Nephron (organoid): Measurements from ENCODE around the gene PTPRG.

Source experiments
- H3K27ac Mint-ChIP-seq, 3 experiments: 2 replicates each; pipeline ENCODE4 v1.8.0; 2020; ENCODE audit warnings: mixed read lengths in 3 of 3, mild to moderate bottlenecking in 2 of 3, moderate library complexity in 1 of 3
- H3K27me3 Mint-ChIP-seq: 2 replicates; pipeline ENCODE4 v1.8.0; 2021; ENCODE audit warnings: low read depth, mild to moderate bottlenecking, moderate library complexity, mixed read lengths
- H3K36me3 Mint-ChIP-seq: 2 replicates; pipeline ENCODE4 v1.8.0; 2020; ENCODE audit warnings: low read depth, mixed read lengths
- H3K4me1 Mint-ChIP-seq: 2 replicates; pipeline ENCODE4 v1.8.0; 2020; ENCODE audit warnings: mixed read lengths
- H3K4me3 Mint-ChIP-seq, 3 experiments: 2 replicates each; pipeline ENCODE4 v1.8.0; 2020; ENCODE audit warnings: mild to moderate bottlenecking in 3 of 3, mixed read lengths in 3 of 3, moderate library complexity in 2 of 3
- H3K9me3 Mint-ChIP-seq: 2 replicates; pipeline ENCODE4 v1.8.0; 2020; ENCODE audit warnings: mixed read lengths
- TF ChIP-seq, protein P1 (sequence below), 3 experiments: fragments of 200-600 bp; sonication (generic); IDR thresholded peaks; one replicate each; pipeline ENCODE4 v1.5.0; 2021; ENCODE audit warnings: antibody characterized with exemption in 3 of 3; ENCODE audit not compliant: unreplicated experiment in 3 of 3

The PTPRG gene

DNA sequence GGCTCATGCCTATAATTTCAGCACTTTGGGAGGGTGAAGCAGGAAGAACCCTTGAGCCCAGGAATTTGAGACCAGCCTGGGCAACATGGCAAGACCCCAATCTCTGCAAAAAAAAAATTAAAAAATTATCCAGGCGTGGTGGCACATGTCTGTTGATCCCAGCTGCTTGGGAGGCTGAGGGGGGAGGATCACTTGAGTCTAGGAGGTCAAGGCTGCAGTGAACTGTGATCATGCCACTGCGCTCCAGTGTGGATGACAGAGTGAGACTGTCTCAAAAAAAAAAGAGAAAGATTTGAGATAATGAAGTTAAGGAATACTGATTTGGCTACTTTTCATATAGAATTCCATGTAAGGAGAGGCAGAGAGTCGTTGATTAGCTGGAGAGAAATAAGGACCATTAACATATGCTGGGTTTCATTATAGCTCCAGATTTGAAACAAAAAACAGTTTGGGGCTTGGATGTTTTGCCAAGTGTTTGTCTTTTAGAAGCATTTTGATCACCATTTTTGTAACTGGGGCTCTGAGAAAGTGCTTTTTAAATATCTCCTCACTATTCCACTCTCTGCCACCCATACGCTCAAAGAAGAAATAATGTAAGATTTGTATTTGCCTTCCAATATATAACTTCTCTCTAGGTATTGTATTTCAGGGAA lies 597.8 kb downstream of the PTPRG start:
- Mint-ChIP-seq H3K9me3 (no peaks in the 10 kb centered on the region), H3K27me3 (no peaks in the 10 kb centered on the region), H3K4me1 (peaks cover 22% of the 10 kb centered on the region), H3K4me3 (no peak overlapping the region), H3K36me3 (peaks cover 29% of the 10 kb centered on the region), H3K27ac (peak overlapping the region in 1 of 3 experiments; percentile 59)
- TF ChIP-seq, protein P1, sequence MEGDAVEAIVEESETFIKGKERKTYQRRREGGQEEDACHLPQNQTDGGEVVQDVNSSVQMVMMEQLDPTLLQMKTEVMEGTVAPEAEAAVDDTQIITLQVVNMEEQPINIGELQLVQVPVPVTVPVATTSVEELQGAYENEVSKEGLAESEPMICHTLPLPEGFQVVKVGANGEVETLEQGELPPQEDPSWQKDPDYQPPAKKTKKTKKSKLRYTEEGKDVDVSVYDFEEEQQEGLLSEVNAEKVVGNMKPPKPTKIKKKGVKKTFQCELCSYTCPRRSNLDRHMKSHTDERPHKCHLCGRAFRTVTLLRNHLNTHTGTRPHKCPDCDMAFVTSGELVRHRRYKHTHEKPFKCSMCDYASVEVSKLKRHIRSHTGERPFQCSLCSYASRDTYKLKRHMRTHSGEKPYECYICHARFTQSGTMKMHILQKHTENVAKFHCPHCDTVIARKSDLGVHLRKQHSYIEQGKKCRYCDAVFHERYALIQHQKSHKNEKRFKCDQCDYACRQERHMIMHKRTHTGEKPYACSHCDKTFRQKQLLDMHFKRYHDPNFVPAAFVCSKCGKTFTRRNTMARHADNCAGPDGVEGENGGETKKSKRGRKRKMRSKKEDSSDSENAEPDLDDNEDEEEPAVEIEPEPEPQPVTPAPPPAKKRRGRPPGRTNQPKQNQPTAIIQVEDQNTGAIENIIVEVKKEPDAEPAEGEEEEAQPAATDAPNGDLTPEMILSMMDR (IDR thresholded peaks at IDR 0.05; ENCODE audit: unreplicated experiment in 3 of 3) = no peak

DNA sequence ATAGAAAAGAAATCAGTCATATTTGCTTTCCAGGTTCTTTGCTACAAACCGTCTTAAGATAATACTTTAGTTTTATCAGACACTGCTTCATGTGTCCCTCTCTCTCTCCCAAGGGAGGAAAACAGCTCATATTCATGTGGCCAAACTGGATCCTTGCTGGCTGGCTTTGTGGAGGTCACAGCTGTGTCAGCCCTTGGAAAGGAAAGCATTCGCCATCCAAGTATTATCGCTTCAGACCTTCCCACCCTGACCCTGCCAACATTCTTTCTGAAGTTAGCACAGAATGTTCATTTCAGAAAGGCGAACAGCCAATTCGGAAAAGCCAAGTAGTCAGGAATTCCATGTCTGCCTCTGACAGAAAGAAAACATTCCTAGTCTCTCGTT lies 598.3 kb downstream of the PTPRG start:
- TF ChIP-seq, protein P1 (IDR thresholded peaks at IDR 0.05; ENCODE audit: unreplicated experiment in 3 of 3) = no peak
- peak overlapping the region in 1 of 3 experiments; percentile 59 for H3K27ac Mint-ChIP-seq
- H3K9me3 Mint-ChIP-seq = no peaks in the 10 kb centered on the region
- no peaks in the 10 kb centered on the region for H3K27me3 Mint-ChIP-seq
- peaks cover 22% of the 10 kb centered on the region for H3K4me1 Mint-ChIP-seq
- H3K4me3 Mint-ChIP-seq = no peak overlapping the region
- peaks cover 29% of the 10 kb centered on the region for H3K36me3 Mint-ChIP-seq

DNA sequence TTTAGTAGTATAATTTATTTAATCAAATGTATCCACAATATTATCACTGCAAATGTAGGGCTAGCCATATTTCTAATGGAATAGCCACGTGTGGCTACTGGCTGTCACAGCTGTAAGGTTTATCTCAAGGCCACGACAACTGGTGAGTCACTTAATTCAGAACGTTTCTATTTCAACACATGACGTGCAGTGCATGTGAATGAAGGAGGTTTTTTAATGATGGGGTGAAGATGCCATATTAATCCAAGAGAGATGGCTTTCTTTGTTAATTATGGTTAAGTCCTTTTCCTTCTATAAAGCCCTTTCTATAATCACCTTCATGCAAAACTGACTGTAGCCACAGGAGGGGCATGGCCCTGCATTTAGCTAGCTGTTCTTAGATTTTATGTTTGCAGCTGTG lies 600.0 kb downstream of the PTPRG start:
- no peak overlapping the region for H3K27ac Mint-ChIP-seq
- H3K4me3 Mint-ChIP-seq = no peak overlapping the region
- no peaks in the 10 kb centered on the region for H3K27me3 Mint-ChIP-seq
- H3K36me3 Mint-ChIP-seq = peaks cover 29% of the 10 kb centered on the region
- TF ChIP-seq, protein P1 (IDR thresholded peaks at IDR 0.05; ENCODE audit: unreplicated experiment in 3 of 3) = no peak
- peaks cover 22% of the 10 kb centered on the region for H3K4me1 Mint-ChIP-seq
- H3K9me3 Mint-ChIP-seq = no peaks in the 10 kb centered on the region

DNA sequence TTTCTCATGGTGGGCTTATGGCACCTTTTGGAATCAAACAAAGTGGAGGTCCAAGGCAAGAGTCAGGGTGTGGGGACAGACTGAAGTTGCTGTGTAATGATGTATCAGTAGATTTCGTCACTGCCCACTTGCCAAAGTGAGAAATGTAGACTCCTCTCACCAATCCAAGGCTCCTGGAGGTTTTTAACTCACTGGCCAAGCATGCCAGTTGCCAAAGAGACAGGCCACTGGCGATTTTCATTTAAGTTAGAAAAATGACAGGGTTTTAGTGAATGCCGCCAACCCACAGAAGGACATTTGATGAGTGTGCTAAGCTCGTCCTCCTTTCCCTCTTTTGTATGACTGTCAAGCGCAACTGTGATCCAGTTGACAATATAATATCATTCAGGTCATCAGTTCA lies 602.8 kb downstream of the PTPRG start:
- Mint-ChIP-seq H3K36me3 (peaks cover 29% of the 10 kb centered on the region), H3K9me3 (no peaks in the 10 kb centered on the region), H3K27ac (no peak overlapping the region), H3K4me3 (no peak overlapping the region), H3K27me3 (no peaks in the 10 kb centered on the region), H3K4me1 (peaks cover 21% of the 10 kb centered on the region)
- TF ChIP-seq, protein P1 (IDR thresholded peaks at IDR 0.05; ENCODE audit: unreplicated experiment in 3 of 3) = no peak

DNA sequence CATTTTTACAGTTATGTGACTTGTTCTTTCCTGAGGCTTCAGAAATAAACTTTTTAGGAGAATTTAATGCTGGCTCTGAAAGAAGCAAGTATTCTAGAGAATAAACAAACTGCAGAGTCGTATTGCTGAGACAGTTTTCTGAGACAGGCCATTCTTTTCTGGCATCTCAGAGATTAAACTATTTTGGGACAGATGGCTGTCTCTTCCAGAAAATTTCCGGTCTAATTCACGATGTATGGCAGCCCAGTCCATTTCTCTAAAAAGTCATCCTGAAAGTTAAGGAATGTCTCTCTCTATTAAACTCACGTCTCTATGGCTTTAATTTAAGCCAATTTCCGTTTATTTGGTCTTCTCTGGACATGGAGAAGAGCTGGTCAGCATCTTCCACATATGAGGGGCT lies 603.4 kb downstream of the PTPRG start:
- TF ChIP-seq, protein P1 (IDR thresholded peaks at IDR 0.05; ENCODE audit: unreplicated experiment in 3 of 3) = no peak
- Mint-ChIP-seq H3K27me3 (no peaks in the 10 kb centered on the region), H3K9me3 (peaks cover 3% of the 10 kb centered on the region), H3K36me3 (peaks cover 30% of the 10 kb centered on the region), H3K4me1 (peaks cover 15% of the 10 kb centered on the region), H3K27ac (no peak overlapping the region), H3K4me3 (no peak overlapping the region)

DNA sequence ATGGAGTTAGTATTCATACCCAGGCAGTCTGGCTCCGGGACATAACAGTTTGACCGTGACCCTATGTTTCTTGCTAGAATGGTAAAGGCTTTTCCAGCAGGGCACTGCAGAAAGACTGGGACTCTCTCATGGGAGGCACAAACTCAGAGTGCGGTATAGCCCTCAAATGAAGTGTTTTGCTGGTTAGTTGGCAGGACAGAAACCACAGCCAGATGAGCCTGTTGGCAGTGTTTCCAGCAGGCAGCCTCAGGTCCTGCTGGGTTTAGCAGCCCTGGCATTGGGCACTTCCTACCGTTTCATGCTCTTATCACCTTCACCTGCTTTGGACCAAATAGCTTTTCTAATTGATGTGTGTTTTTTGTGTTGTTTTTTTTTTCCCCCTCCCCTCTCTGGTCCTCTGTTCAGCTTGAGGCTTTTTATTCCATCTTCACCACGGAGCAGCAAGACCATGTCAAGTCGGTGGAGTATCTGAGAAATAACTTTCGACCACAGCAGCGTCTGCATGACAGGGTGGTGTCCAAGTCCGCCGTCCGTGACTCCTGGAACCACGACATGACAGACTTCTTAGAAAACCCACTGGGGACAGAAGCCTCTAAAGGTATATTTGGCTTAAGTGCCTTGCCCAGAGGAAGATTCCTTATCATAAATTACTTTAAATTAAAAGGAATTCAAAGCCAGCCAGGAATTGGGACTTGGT lies 606.3 kb downstream of the PTPRG start:
- H3K36me3 Mint-ChIP-seq = peaks cover 48% of the 10 kb centered on the region
- TF ChIP-seq, protein P1 (IDR thresholded peaks at IDR 0.05; ENCODE audit: unreplicated experiment in 3 of 3) = no peak
- peaks cover 9% of the 10 kb centered on the region for H3K9me3 Mint-ChIP-seq
- H3K4me3 Mint-ChIP-seq = no peak overlapping the region
- no peaks in the 10 kb centered on the region for H3K27me3 Mint-ChIP-seq
- no peaks in the 10 kb centered on the region for H3K4me1 Mint-ChIP-seq
- H3K27ac Mint-ChIP-seq = no peak overlapping the region
